ENCODE data around the gene WDR45. TPM values are rescaled to one million over a fixed set of nuclear protein-coding genes. Genes with fewer than 3 reads are reported as not detected.
"Not testable (repeated sequence)": the region's sequence is repeated elsewhere in the genome, so short reads cannot be mapped to it uniquely, and the experiment has no call there.

Gene WDR45
- total RNA-seq, result 49.2 to 63.0 TPM (median 49.3 TPM) in 3 replicates
- long read RNA-seq, transcript WDR45-207 (11 exons, 1,639 nt), result major isoform, 43 of 88 reads
- long read RNA-seq, transcript WDR45-224 (10 exons, 1,301 nt), result minor isoform, 8 of 88 reads
- long read RNA-seq, transcript WDR45-206 (11 exons, 1,381 nt), result minor isoform, 5 of 88 reads
- long read RNA-seq, partial matches to known transcripts, result 6 of 88 reads
- long read RNA-seq, other reads (novel, unspliced or antisense), result 24 of 88 reads

- Mint-ChIP-seq H3K4me1 (ENCODE audit: low read depth) (peaks cover 11% of the 10 kb centered on the region), H3K27me3 (ENCODE audit: low read depth) (no peaks in the 10 kb centered on the region), H3K4me3 (ENCODE audit: unreplicated experiment) (peak within 1 kb of the TSS; percentile 91), H3K36me3 (ENCODE audit: low read depth) (no peaks in the 10 kb centered on the region), H3K9me3 (ENCODE audit: low read depth) (no peaks in the 10 kb centered on the region), H3K27ac (ENCODE audit: unreplicated experiment) (peak within 1 kb of the TSS; percentile 99)
- no peak for TF ChIP-seq CTCF (IDR thresholded peaks at IDR 0.05)
- no peak for DNase-seq (ENCODE audit: low spot score)
These were observed at the start of gene WDR45 for GRCh38 chrX:49079489-49080428. TSS of gene WDR45 (minus strand) at chrX:49079887. CDS start at chrX:49078095, 1,792 bp downstream.

GRCh38 chrX:49129427-49129826 lies 49.7 kb upstream of the WDR45 start:
- no peak for DNase-seq (ENCODE audit: low spot score)
- Mint-ChIP-seq H3K4me1 (ENCODE audit: low read depth) (no peaks in the 10 kb centered on the region), H3K4me3 (ENCODE audit: unreplicated experiment) (no peak overlapping the region), H3K27ac (ENCODE audit: unreplicated experiment) (no peak overlapping the region), H3K9me3 (ENCODE audit: low read depth) (no peaks in the 10 kb centered on the region), H3K36me3 (ENCODE audit: low read depth) (no peaks in the 10 kb centered on the region), H3K27me3 (ENCODE audit: low read depth) (no peaks in the 10 kb centered on the region)
- no peak for TF ChIP-seq CTCF (IDR thresholded peaks at IDR 0.05)

GRCh38 chrX:49127742-49128258 lies 48.1 kb upstream of the WDR45 start:
- not testable (repeated sequence) for H3K4me3 Mint-ChIP-seq (ENCODE audit: unreplicated experiment); H3K9me3 Mint-ChIP-seq (ENCODE audit: low read depth); DNase-seq (ENCODE audit: low spot score); H3K4me1 Mint-ChIP-seq (ENCODE audit: low read depth); H3K27ac Mint-ChIP-seq (ENCODE audit: unreplicated experiment); H3K27me3 Mint-ChIP-seq (ENCODE audit: low read depth); H3K36me3 Mint-ChIP-seq (ENCODE audit: low read depth)

- no peak for TF ChIP-seq CTCF (IDR thresholded peaks at IDR 0.05)
- H3K9me3 Mint-ChIP-seq (ENCODE audit: low read depth), result peaks cover 7% of the 10 kb centered on the region
- peaks cover 11% of the 10 kb centered on the region for H3K36me3 Mint-ChIP-seq (ENCODE audit: low read depth)
- peak overlapping the region; percentile 94 for H3K4me3 Mint-ChIP-seq (ENCODE audit: unreplicated experiment)
- H3K4me1 Mint-ChIP-seq (ENCODE audit: low read depth), result peaks cover 6% of the 10 kb centered on the region
- H3K27ac Mint-ChIP-seq (ENCODE audit: unreplicated experiment), result peak overlapping the region; percentile 98
- no peak for DNase-seq (ENCODE audit: low spot score)
- H3K27me3 Mint-ChIP-seq (ENCODE audit: low read depth), result no peaks in the 10 kb centered on the region
These were observed 42.8 kb upstream of the WDR45 start for GRCh38 chrX:49122499-49122898.

- DNase-seq (ENCODE audit: low spot score), result no peak
- H3K36me3 Mint-ChIP-seq (ENCODE audit: low read depth), result peaks cover 17% of the 10 kb centered on the region
- H3K27me3 Mint-ChIP-seq (ENCODE audit: low read depth), result no peaks in the 10 kb centered on the region
- H3K4me1 Mint-ChIP-seq (ENCODE audit: low read depth), result peaks cover 6% of the 10 kb centered on the region
- peak overlapping the region; percentile 3 for H3K4me3 Mint-ChIP-seq (ENCODE audit: unreplicated experiment)
- peaks cover 10% of the 10 kb centered on the region for H3K9me3 Mint-ChIP-seq (ENCODE audit: low read depth)
- H3K27ac Mint-ChIP-seq (ENCODE audit: unreplicated experiment), result no peak overlapping the region
- TF ChIP-seq CTCF (IDR thresholded peaks at IDR 0.05), result peak; percentile 16
These were observed 40.4 kb upstream of the WDR45 start for GRCh38 chrX:49120091-49120490.
